Endothelial cell of umbilical vein (primary cell): Measurements from ENCODE around the gene FGFBP2. TPM values are rescaled to one million over a fixed set of nuclear protein-coding genes. Genes with fewer than 3 reads are reported as not detected.

Experiments
- BruUV-seq: library from RNA; stranded (reverse); fragments of 400-500 nt; replicated peaks from 2 replicates; lab custom pipeline; 2021; lab: Mats Ljungman, UMichigan
- CTCF ChIA-PET: fragments of 300-600, 350-600 bp; sonication (Branson Sonifier 250); formaldehyde crosslinking; loops from one replicate; lab custom pipeline; 2021; ENCODE audit warnings: antibody characterized with exemption, inconsistent platforms; lab: Charles Lee
- POLR2A ChIA-PET: fragments of 300-600, 350-600 bp; sonication (Branson Sonifier 250); formaldehyde crosslinking; loops from one replicate; lab custom pipeline; 2021; ENCODE audit warnings: antibody characterized with exemption, inconsistent platforms; lab: Charles Lee
- DNase-seq: peaks from one replicate; pipeline ENCODE4 v3.0.0-alpha.2; 2011; ENCODE audit warnings: low read depth, low spot score
- FAIRE-seq: peaks from 2 replicates; lab custom pipeline; 2011; peaks lifted over from hg19 to GRCh38; lab: Jason Lieb, UNC
- H2AFZ ChIP-seq: 2 replicates; pipeline ENCODE4 v1.6.0; 2012; ENCODE audit warnings: low read depth, low read length, control low read depth, inconsistent platforms
- H3K27ac ChIP-seq: 2 replicates; pipeline ENCODE4 v1.5.1; 2011; ENCODE audit warnings: low read depth, mild to moderate bottlenecking, control low read depth, low read length, moderate library complexity; ENCODE audit not compliant: insufficient read depth
- H3K27me3 ChIP-seq, 2 experiments: 2 replicates each; pipeline versions ENCODE4 v1.6.0 to v1.6.1; 2011; ENCODE audit warnings: low read length in 2 of 2, mixed read lengths in 1 of 2; ENCODE audit not compliant: control insufficient read depth in 2 of 2, insufficient read depth in 2 of 2
- H3K36me3 ChIP-seq, 2 experiments: 2 replicates in 1 of 2; 3 replicates in 1 of 2; pipeline ENCODE4 v1.5.1; 2011; ENCODE audit warnings: low read length in 2 of 2, mild to moderate bottlenecking in 1 of 2, moderate library complexity in 1 of 2; ENCODE audit not compliant: control insufficient read depth in 2 of 2, insufficient read depth in 2 of 2; ENCODE audit errors: extremely low read depth in 1 of 2
- H3K4me1 ChIP-seq: 3 replicates; pipeline ENCODE4 v1.5.1; 2011; ENCODE audit warnings: mild to moderate bottlenecking, low read length; ENCODE audit not compliant: control insufficient read depth, insufficient read depth; ENCODE audit errors: extremely low read depth
- H3K4me2 ChIP-seq: 2 replicates; pipeline ENCODE4 v1.6.1; 2011; ENCODE audit warnings: low read length, control low read depth, mixed read lengths; ENCODE audit not compliant: insufficient read depth
- H3K4me3 ChIP-seq, 3 experiments: fragments of 200-600 bp in 1 of 3; sonication (generic), shearing (Covaris generic) in 1 of 3; replicated peaks in 1 of 3; 2 replicates each; pipeline ENCODE4 v1.5.1; 2011 to 2016; ENCODE audit warnings: control low read depth in 3 of 3, low read length in 3 of 3, mild to moderate bottlenecking in 2 of 3, inconsistent platforms in 1 of 3, low read depth in 1 of 3, moderate library complexity in 1 of 3; ENCODE audit not compliant: insufficient read depth in 1 of 3
- H3K79me2 ChIP-seq: 2 replicates; pipeline ENCODE4 v1.6.0; 2012; ENCODE audit warnings: low read length, inconsistent platforms; ENCODE audit not compliant: control insufficient read depth, insufficient read depth
- H3K9ac ChIP-seq: replicated peaks from 2 replicates; pipeline ENCODE3; 2011; ENCODE audit warnings: low read length, control low read depth; ENCODE audit not compliant: insufficient read depth; ENCODE audit errors: extremely low read depth
- H3K9me1 ChIP-seq: replicated peaks from 3 replicates; pipeline ENCODE4 v1.6.0; 2011; ENCODE audit warnings: mild to moderate bottlenecking, low read length; ENCODE audit not compliant: control insufficient read depth, insufficient read depth; ENCODE audit errors: extremely low read depth
- H3K9me3 ChIP-seq: replicated peaks from 2 replicates; pipeline ENCODE4 v1.5.1; 2012; ENCODE audit warnings: low read length, inconsistent platforms; ENCODE audit not compliant: control insufficient read depth, insufficient read depth
- H4K20me1 ChIP-seq: replicated peaks from 2 replicates; pipeline ENCODE3; 2011; ENCODE audit warnings: mild to moderate bottlenecking, low read length; ENCODE audit not compliant: control insufficient read depth, insufficient read depth; ENCODE audit errors: extremely low read depth
- EZH2 ChIP-seq: IDR thresholded peaks from 2 replicates; pipeline ENCODE4 v1.6.1; 2012; ENCODE audit warnings: borderline replicate concordance, low read depth, mild to moderate bottlenecking, moderate library complexity, low read length, inconsistent platforms; ENCODE audit not compliant: severe bottlenecking
- FOS ChIP-seq: IDR thresholded peaks from 2 replicates; pipeline ENCODE4 v1.6.1; 2011; ENCODE audit warnings: mild to moderate bottlenecking, low read length, moderate library complexity, borderline replicate concordance; ENCODE audit not compliant: insufficient read depth
- GATA2 ChIP-seq: IDR thresholded peaks from 2 replicates; pipeline ENCODE4 v1.7.0; 2011; ENCODE audit warnings: low read depth, mild to moderate bottlenecking, moderate library complexity, mixed read lengths, low read length; ENCODE audit not compliant: insufficient read length, insufficient read depth
- JUN ChIP-seq: IDR thresholded peaks from 2 replicates; pipeline ENCODE4 v1.6.1; 2011; ENCODE audit warnings: borderline replicate concordance, low read depth; ENCODE audit not compliant: insufficient read length, insufficient read depth
- MYC ChIP-seq: IDR thresholded peaks from one replicate; pipeline ENCODE4 v1.6.1; 2011; ENCODE audit warnings: mild to moderate bottlenecking, low read depth, low read length
- POLR2A ChIP-seq: IDR thresholded peaks from 2 replicates; pipeline ENCODE4 v1.6.1; 2012; ENCODE audit warnings: low read depth, mild to moderate bottlenecking, control low read depth, low read length
- POLR2AphosphoS5 ChIP-seq: IDR thresholded peaks from 2 replicates; pipeline ENCODE4 v1.6.1; 2012; ENCODE audit warnings: low read depth, mild to moderate bottlenecking, control low read depth, low read length, moderate library complexity; ENCODE audit not compliant: insufficient read depth
- dilution Hi-C: fragments of 300-500 bp; cut with MboI; formaldehyde crosslinking; loops from one replicate; pipeline ENCODE4 v1.15.0; 2019; ENCODE audit warnings: low sequenced_read_pairs; ENCODE audit not compliant: extremely low pct_ligation_motif_present
- intact Hi-C: fragments of 100-400 bp; cut with micrococcal nuclease; formaldehyde crosslinking; loops from one replicate; pipeline ENCODE4 v1.10.0; 2022
- polyA plus RNA-seq, 4 experiments: library from polyadenylated mRNA; depleted of rRNA in 3 of 4; stranded (reverse) in 3 of 4; unstranded in 1 of 4; fragments of >200 nt; gene quantifications; 2 replicates each; pipeline versions ENCODE4 v1.2.1 to v1.2.3, GENCODE V29; 2011 to 2012; ENCODE audit warnings: missing spikeins in 1 of 4
- total RNA-seq: library from RNA; stranded (reverse); gene quantifications from 2 replicates; pipeline ENCODE4 v1.2.3, GENCODE V29; 2021
- TF ChIP-seq, protein P1 (sequence below): IDR thresholded peaks from 2 replicates; pipeline ENCODE4 v1.6.1; 2011; ENCODE audit not compliant: insufficient read depth, insufficient read length
- TF ChIP-seq, protein P2 (sequence below), 2 donors: IDR thresholded peaks; 1 replicate in 1 of 2; 2 replicates in 1 of 2; pipeline ENCODE4 v1.5.1; 2011; ENCODE audit warnings: low read length in 2 of 2, mild to moderate bottlenecking in 2 of 2, moderate library complexity in 2 of 2, control low read depth in 1 of 2, inconsistent platforms in 1 of 2, low read depth in 1 of 2; ENCODE audit not compliant: insufficient read depth in 1 of 2; ENCODE audit errors: extremely low read depth in 1 of 2

FGFBP2 gene
- total and polyA plus RNA-seq, 2 donors (not counting 3 experiments of a cell fraction or from before 2014, with no cell fraction given), result not detected

DNA sequence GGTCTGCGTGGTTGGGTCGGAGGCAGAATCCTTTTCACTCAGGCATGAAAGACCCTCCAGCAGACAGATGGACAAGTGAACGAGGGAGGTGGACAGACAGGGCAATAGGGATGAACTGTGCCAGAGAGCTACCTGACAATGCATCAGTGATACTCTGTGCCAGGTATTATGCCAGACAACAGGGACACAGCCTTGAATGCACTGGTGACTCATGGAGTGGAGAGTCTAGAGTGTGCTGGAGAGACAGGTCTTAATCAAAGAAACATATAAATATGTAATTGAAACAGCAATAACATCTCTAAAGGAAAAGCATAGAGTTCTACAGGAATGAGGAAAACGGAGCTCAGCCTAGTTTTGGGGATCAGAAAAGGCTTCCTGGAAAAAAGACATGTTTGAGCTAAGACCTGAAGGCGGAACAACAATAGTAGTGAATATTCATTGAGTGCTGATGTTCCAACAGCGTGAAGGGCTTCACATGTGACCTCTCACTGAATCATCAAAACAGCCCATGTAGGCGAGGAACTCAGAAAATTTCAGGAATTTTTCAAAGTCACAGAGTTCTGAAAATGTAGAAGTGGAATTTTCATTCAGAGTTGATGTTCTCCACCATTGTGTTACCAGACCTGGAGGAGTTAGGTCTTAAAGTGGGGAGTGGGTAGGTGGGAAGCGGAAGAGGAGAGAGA, 20.0 kb upstream of the FGFBP2 start:
- Histone ChIP-seq H2AFZ (no peak overlapping the region), H3K9me3 (no peaks in the 10 kb centered on the region), H3K9me1 (no peaks in the 10 kb centered on the region), H3K79me2 (no peaks in the 10 kb centered on the region), H3K27me3 (no peaks in the 10 kb centered on the region), H3K27ac (no peak overlapping the region), H3K4me3 (no peak overlapping the region), H3K9ac (no peak overlapping the region), H3K4me1 (no peaks in the 10 kb centered on the region), H3K4me2 (no peak overlapping the region), H4K20me1 (no peaks in the 10 kb centered on the region), H3K36me3 (no peaks in the 10 kb centered on the region)
- FAIRE-seq (no peak), DNase-seq (no peak)
- ChIA-PET CTCF (interaction anchor here (2.0 kb wide), 1 partner anchor 100 kb away, joined by 5 read pairs; no protein-coding TSS in a partner anchor), POLR2A (no interaction called here)
- dilution Hi-C loops, result no loop called here
- TF ChIP-seq POLR2A (no peak), POLR2AphosphoS5 (no peak), MYC (no peak), EZH2 (no peak), FOS (no peak), JUN (no peak), GATA2 (no peak)
- TF ChIP-seq, protein P1, sequence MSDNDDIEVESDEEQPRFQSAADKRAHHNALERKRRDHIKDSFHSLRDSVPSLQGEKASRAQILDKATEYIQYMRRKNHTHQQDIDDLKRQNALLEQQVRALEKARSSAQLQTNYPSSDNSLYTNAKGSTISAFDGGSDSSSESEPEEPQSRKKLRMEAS, result no peak
- TF ChIP-seq, protein P2, sequence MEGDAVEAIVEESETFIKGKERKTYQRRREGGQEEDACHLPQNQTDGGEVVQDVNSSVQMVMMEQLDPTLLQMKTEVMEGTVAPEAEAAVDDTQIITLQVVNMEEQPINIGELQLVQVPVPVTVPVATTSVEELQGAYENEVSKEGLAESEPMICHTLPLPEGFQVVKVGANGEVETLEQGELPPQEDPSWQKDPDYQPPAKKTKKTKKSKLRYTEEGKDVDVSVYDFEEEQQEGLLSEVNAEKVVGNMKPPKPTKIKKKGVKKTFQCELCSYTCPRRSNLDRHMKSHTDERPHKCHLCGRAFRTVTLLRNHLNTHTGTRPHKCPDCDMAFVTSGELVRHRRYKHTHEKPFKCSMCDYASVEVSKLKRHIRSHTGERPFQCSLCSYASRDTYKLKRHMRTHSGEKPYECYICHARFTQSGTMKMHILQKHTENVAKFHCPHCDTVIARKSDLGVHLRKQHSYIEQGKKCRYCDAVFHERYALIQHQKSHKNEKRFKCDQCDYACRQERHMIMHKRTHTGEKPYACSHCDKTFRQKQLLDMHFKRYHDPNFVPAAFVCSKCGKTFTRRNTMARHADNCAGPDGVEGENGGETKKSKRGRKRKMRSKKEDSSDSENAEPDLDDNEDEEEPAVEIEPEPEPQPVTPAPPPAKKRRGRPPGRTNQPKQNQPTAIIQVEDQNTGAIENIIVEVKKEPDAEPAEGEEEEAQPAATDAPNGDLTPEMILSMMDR (IDR thresholded peaks at IDR 0.05; ENCODE audit: extremely low read depth in 1 of 2, insufficient read depth in 1 of 2, low read depth in 1 of 2, low read length in 2 of 2), result no peak
- BruUV-seq, result no TSS peak
- intact Hi-C loops, result no loop called here
